ENCODE measurements around the gene STON1.
A peak's percentile ranks its signal among the peaks of the same experiment; 100 is the strongest.
"Not testable (repeated sequence)": the region's sequence is repeated elsewhere in the genome, so short reads cannot be mapped to it uniquely, and the experiment has no call there.

The STON1 gene

GRCh38 chr2:48527226-48527885 is 2.6 kb upstream of the STON1 start:
- DNase-seq (ENCODE audit: low spot score): no peak

- no peak for DNase-seq (ENCODE audit: low spot score)
Observed at GRCh38 chr2:48528431-48528830, 1.5 kb upstream of the STON1 start.

DNA sequence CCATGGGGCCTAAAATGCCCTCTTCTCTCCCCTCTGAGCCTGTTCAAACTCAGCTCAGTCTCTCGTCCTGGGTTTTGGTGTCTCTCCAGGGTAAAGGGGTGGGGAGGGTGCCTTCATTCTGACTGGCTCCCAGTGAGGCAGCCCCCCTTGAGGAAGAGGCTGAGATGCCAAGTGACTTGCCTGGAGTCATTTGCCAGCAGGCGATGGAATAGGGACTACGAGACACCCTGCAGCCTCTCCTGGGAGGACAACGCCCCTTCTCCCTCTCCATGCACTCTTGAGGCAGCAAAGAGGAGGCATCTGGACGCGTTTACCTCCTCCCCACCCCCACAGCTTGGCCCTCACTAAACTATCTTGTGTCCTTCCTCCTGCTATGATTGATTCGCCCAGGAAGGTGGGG is 760 bp upstream of the STON1 start:
- DNase-seq (ENCODE audit: low spot score): no peak

- no peak for DNase-seq (ENCODE audit: low spot score)
Observed at GRCh38 chr2:48529676-48530032, 300 bp upstream of the STON1 start.

GRCh38 chr2:48531141-48531648 is 1.2 kb downstream of the STON1 start:
- DNase-seq (ENCODE audit: low spot score): peak; percentile 85

DNA sequence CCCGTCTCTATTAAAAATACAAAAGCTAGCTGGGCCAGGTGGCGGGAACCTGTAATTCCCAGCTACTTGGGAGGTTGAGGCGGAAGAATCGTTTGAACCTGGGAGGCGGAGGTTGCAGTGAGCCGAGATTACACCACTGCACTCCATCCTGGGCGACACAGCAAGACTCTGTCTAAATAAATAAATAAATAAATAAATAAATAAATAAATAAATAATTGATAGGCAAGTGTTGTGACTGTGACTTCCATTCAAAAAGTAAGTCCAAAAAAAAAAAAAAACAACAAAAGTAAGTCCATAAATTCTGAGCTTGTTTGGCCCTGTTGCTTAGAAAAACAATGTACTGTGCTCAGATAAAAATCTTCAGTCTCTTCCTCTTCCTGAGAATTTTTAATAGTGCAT is 2.2 kb downstream of the STON1 start:
- no peak for DNase-seq (ENCODE audit: low spot score)

- no peak for DNase-seq (ENCODE audit: low spot score)
Observed at GRCh38 chr2:48532824-48533223, 2.9 kb downstream of the STON1 start.

GRCh38 chr2:48534781-48535180 is 4.8 kb downstream of the STON1 start:
- DNase-seq (ENCODE audit: low spot score): no peak

- DNase-seq (ENCODE audit: low spot score): no peak
Observed at GRCh38 chr2:48540237-48540935, 10.4 kb downstream of the STON1 start.

DNA sequence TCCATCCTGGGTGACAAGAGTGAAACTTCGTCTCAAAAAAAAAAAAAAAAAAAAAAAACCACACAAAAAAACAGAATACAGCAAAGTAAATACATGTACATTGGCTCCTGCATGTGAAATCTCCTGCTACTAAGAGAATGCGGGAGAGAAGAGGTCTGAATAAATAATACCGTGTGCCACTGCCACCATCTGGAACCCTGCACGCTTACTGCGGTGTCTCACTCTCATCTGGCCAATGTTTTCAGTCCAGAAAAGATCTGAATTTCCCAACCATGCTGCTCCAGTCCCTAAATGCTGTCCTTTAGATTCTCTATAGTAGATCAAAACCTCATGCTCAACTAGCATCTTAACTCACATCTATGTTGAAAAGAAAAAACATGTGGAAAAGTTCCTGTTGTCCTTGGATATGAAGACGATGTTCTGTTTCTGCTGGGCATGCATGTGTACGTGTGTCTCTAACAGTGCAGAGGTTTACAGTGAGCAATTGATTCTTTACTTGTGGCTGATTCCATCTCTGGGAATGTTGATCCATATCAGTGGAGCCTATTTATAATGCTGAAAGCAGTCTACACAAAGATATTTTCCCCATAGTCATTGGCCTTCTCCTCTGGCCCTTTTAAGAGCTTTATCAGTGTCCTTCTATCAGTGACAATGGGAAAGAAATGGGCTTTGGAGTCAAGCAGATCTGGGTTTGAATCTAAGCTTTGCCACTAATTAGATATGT is 11.9 kb downstream of the STON1 start:
- no peak for DNase-seq (ENCODE audit: low spot score)

GRCh38 chr2:48543895-48544294 is 13.9 kb downstream of the STON1 start:
- no peak for DNase-seq (ENCODE audit: low spot score)

- no peak for DNase-seq (ENCODE audit: low spot score)
Observed at GRCh38 chr2:48545244-48545643, 15.3 kb downstream of the STON1 start.

- no peak for DNase-seq (ENCODE audit: low spot score)
Observed at GRCh38 chr2:48548840-48549239, 18.9 kb downstream of the STON1 start.

DNA sequence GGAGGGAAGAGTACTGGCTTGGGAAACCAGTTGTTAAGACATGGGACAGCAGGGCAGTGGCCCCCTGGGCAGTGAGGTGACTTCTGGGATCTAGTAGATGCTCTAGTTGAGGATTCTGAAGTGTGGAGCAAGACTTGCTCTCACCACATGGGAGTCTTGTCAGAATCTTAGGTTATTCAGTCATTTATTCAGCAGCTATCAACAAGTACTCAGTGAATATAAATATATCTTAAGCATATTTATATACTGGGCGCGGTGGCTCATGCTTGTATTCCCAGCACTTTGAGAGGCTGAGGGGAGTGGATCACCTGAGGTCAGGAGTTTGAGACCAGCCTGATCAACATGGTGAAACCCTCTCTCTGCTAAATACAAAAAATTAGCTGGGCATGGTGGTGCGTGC is 20.0 kb downstream of the STON1 start:
- DNase-seq (ENCODE audit: low spot score): no peak

DNA sequence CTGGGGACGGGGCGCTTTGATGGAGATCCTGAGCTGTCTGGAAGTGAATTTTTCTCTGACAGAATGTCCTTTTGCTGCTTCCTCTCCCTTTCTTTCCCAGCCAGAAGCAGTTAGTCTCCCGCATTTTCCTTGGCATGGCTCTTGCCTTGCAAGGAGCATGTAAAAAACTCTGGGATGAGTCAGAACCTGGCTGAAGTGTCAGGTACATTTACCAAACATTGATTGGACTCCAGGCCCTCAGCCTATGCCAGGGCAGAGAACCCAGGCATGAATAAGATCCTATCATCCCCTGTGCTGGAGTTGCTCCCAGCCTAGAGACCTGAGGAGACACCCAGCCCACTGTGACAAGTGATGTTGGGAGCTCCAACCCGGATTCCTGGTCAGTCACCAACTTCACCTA is 21.6 kb downstream of the STON1 start:
- no peak for DNase-seq (ENCODE audit: low spot score)

GRCh38 chr2:48555071-48555470 is 25.1 kb downstream of the STON1 start:
- DNase-seq (ENCODE audit: low spot score): not testable (repeated sequence)

DNA sequence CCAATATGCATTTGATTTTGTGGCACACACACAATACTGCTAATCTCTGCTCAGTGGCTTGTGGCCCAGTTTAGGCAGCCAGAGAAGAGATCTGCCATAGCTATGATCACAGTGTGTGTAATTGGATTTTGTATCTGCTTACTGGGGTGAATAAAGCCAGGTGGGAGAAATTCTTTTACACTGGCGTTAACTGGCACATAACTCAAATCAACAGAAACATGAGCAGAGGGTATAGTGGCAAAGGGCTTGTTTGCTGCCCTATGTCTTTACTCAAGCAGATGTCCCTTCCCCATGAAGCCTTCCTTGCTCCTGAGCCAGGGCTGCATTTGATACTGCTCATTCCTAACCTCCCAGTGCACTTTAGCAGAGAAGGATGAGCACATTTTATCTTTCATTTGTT is 28.5 kb downstream of the STON1 start:
- no peak for DNase-seq (ENCODE audit: low spot score)

DNA sequence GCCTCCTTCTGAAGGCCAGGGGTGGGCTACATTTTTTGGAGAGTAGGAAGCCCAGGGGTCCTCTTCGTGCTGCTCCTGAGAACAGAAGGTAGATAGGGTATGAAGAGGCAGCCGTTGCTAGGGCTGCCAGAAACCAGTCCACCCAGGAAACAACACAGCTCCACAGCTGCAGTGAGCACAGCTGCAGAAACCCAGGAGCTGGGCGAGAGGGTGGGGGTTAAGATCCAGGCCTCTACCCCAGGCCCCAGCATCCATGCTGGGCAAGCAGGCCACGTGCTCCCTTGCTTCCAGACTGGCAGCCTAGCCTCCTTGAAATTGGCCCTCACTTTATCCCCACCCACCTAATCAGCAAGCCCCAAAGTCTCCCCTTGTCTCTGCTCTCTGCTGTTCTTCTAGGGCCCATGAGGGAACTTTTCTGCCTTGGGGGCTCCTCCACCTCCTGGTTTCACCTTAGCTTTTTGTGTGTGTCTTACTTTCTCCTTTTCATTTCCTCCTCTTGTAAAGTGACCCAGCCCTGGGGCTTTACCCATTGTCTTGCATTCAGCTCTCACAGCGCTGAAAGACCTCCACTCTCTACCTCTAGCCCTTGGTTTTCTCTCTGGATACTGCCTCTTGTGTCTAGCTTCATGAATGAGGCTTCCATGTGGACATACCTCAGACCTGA is 30.7 kb downstream of the STON1 start:
- DNase-seq (ENCODE audit: low spot score): no peak

DNA sequence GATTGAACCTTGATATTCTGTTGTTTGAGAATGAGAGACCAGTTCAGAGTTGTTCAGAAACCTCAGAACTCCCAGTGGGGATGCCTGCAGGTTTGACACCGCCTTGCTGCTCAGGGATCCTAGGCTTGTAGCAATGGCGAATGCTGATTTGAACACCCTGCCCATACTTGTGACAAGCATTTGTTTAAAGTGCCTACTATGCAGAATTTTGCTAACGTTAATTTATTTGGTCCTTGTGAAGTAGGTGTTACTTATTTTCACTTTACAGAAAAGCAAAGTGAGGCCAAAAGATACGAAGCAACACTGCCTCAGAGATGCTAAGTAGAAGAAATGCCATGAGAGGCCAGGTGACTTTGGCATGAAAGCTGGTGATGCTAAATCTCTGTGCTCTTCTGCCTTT is 32.3 kb downstream of the STON1 start:
- no peak for DNase-seq (ENCODE audit: low spot score)

DNA sequence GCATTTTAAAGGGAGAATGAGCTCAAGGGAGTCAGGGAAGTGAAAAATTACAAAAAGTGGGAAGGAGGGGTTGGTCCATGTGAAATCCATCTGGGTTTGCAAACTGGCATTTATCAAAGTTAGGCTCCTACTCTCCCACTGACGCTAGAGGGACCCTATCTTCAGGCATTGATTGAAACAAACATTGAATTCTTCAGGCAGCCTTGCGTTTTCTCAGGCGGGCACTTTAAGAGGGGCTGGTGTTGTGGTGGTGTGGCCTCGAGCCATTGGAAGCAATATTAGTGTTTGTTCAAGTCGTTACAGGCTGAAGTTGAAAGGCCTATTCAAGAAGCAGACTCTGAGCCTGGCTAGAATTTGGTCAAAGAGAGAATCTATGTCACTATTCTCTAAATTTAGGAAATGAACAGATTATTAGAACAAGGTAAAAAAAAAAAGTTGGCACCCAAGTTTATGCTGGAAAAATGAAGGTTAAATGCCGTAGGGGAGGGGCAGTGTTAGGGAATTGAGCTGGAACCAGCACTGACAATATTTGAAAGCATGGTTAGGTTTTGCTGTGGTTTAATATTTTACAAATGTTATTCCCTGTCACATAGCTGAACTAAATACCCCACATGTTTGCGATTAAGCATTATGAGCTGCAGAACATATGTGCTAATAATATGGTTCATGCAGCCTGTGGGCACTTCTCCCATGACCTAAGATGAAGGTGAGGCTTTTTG is 36.8 kb downstream of the STON1 start:
- DNase-seq (ENCODE audit: low spot score): peak; percentile 29

- no peak for DNase-seq (ENCODE audit: low spot score)
Observed at GRCh38 chr2:48567671-48568070, 37.7 kb downstream of the STON1 start.

GRCh38 chr2:48568547-48568946 is 38.6 kb downstream of the STON1 start:
- no peak for DNase-seq (ENCODE audit: low spot score)
